AG04450 (cell line): ENCODE data around the gene LRRC73. TPM values are rescaled to one million over a fixed set of nuclear protein-coding genes. Genes with fewer than 3 reads are reported as not detected.
"Not testable (repeated sequence)": the region's sequence is repeated elsewhere in the genome, so short reads cannot be mapped to it uniquely, and the experiment has no call there.

ENCODE experiments used
- CTCF ChIA-PET: fragments of 300-600, 350-600 bp; formaldehyde crosslinking; extraction: SDS; loops from one replicate; lab custom pipeline; 2022; ENCODE audit warnings: antibody characterized with exemption, inconsistent platforms; lab: Charles Lee
- POLR2A ChIA-PET: fragments of 350-600 bp; formaldehyde crosslinking; extraction: SDS; loops from one replicate; lab custom pipeline; 2021; ENCODE audit warnings: antibody characterized with exemption, inconsistent platforms; lab: Yijun Ruan, JAX
- DNase-seq: peaks from one replicate; pipeline ENCODE4 v3.0.0-alpha.2; 2011; ENCODE audit warnings: low read depth, low spot score
- H3K27ac ChIP-seq: one replicate; pipeline ENCODE4 v1.5.1; 2012; ENCODE audit warnings: low read depth, low read length, control low read depth
- H3K27me3 ChIP-seq: one replicate; pipeline ENCODE4 v1.6.0; 2012; ENCODE audit warnings: low read length; ENCODE audit not compliant: control insufficient read depth, insufficient read depth
- H3K4me3 ChIP-seq: 2 replicates; pipeline ENCODE4 v1.5.1; 2011; ENCODE audit warnings: mild to moderate bottlenecking, low read depth, low read length, control low read depth
- H3K9me3 ChIP-seq: 2 replicates; pipeline ENCODE4 v1.5.1; 2012; ENCODE audit warnings: low read length; ENCODE audit not compliant: control insufficient read depth, insufficient read depth
- polyA plus RNA-seq: library from polyadenylated mRNA; depleted of rRNA; stranded (reverse); fragments of >200 nt; gene quantifications from 2 replicates; pipeline ENCODE4 v1.2.3, GENCODE V29; 2011
- TF ChIP-seq, protein P1 (sequence below): IDR thresholded peaks from 2 replicates; pipeline ENCODE4 v1.5.1; 2011; ENCODE audit warnings: low read depth, low read length, control low read depth, inconsistent platforms

LRRC73 gene
- polyA plus RNA-seq, 1 experiment: 0.16 TPM

GRCh38 chr6:43468748-43469681 is 41.1 kb downstream of the LRRC73 start:
- POLR2A ChIA-PET: no interaction called here
- TF ChIP-seq, protein P1, sequence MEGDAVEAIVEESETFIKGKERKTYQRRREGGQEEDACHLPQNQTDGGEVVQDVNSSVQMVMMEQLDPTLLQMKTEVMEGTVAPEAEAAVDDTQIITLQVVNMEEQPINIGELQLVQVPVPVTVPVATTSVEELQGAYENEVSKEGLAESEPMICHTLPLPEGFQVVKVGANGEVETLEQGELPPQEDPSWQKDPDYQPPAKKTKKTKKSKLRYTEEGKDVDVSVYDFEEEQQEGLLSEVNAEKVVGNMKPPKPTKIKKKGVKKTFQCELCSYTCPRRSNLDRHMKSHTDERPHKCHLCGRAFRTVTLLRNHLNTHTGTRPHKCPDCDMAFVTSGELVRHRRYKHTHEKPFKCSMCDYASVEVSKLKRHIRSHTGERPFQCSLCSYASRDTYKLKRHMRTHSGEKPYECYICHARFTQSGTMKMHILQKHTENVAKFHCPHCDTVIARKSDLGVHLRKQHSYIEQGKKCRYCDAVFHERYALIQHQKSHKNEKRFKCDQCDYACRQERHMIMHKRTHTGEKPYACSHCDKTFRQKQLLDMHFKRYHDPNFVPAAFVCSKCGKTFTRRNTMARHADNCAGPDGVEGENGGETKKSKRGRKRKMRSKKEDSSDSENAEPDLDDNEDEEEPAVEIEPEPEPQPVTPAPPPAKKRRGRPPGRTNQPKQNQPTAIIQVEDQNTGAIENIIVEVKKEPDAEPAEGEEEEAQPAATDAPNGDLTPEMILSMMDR: no peak
- CTCF ChIA-PET: no interaction called here
- H3K9me3 ChIP-seq: no peaks in the 10 kb centered on the region
- DNase-seq: no peak
- no peak overlapping the region for H3K4me3 ChIP-seq
- H3K27me3 ChIP-seq: peaks cover 2% of the 10 kb centered on the region
- no peak overlapping the region for H3K27ac ChIP-seq

- POLR2A ChIA-PET: no interaction called here
- no peak overlapping the region for H3K27ac ChIP-seq
- no peaks in the 10 kb centered on the region for H3K9me3 ChIP-seq
- CTCF ChIA-PET: no interaction called here
- no peak for DNase-seq
- H3K27me3 ChIP-seq: peaks cover 2% of the 10 kb centered on the region
- TF ChIP-seq, protein P1: no peak
- H3K4me3 ChIP-seq: no peak overlapping the region
Observed at GRCh38 chr6:43468240-43468639, 41.9 kb downstream of the LRRC73 start.

- TF ChIP-seq, protein P1: no peak
- POLR2A ChIA-PET: no interaction called here
Observed at GRCh38 chr6:43467752-43468151, 42.4 kb downstream of the LRRC73 start.

GRCh38 chr6:43467265-43467664 is 42.9 kb downstream of the LRRC73 start:
- H3K27ac ChIP-seq, DNase-seq, CTCF ChIA-PET, H3K27me3 ChIP-seq, H3K4me3 ChIP-seq, POLR2A ChIA-PET, H3K9me3 ChIP-seq: not testable (repeated sequence)

More at GRCh38 chr6:43467752-43468151, 42.4 kb downstream of the LRRC73 start:
- H3K4me3 ChIP-seq: no peak overlapping the region
- CTCF ChIA-PET: no interaction called here
- H3K27me3 ChIP-seq: peaks cover 5% of the 10 kb centered on the region
- no peaks in the 10 kb centered on the region for H3K9me3 ChIP-seq
- no peak for DNase-seq
- H3K27ac ChIP-seq: no peak overlapping the region

DNA sequence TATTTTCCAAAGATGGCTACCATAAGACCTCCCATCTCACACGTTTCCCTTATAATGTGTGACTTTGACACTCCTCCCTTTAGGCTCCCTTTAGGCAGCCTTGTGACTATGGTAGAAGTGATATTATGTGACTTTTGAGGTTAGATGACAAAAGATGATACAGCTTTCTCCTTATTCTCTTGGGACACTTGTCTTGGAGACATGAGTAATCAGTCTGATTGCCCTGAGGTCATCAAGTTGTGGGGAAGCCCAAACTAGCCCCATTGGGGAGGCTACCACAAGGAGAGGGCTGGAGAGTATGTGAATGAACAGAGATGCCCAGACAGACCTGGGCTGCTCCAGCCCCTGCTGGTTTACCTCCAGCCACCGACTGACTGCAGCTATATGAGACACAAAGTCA is 44.2 kb downstream of the LRRC73 start:
- no peaks in the 10 kb centered on the region for H3K9me3 ChIP-seq
- CTCF ChIA-PET: interaction anchor here (1.3 kb wide), 1 partner anchor 30 kb away, joined by 3 read pairs; no protein-coding TSS in a partner anchor
- no peak overlapping the region for H3K4me3 ChIP-seq
- peaks cover 9% of the 10 kb centered on the region for H3K27me3 ChIP-seq
- POLR2A ChIA-PET: interaction anchor here (0.5 to 1.0 kb wide), 2 partner anchors 41 to 152 kb away, joined by 3 read pairs; no protein-coding TSS in a partner anchor
- H3K27ac ChIP-seq: no peak overlapping the region
- DNase-seq: no peak
- TF ChIP-seq, protein P1: no peak
